ENCODE results near the gene SFMBT2. TPM values are rescaled to one million over a fixed set of nuclear protein-coding genes. Genes with fewer than 3 reads are reported as not detected.

Gene SFMBT2
- total RNA-seq, 1 experiment from 2014 or later = 1.3 TPM

GRCh38 chr10:7317786-7318446 lies 92.9 kb downstream of the SFMBT2 start:
- DNase-seq (ENCODE audit: low read depth, low spot score) (no peak), ATAC-seq (no peak)
- H3K4me1 ChIP-seq (ENCODE audit: control insufficient read depth, insufficient read depth, low read length) = no peaks in the 10 kb centered on the region; the same call in 1 of the 2 replicates
- BruUV-seq (replicated peaks) = no TSS peak
- no peaks in the 10 kb centered on the region for H3K36me3 ChIP-seq (ENCODE audit: control insufficient read depth, insufficient read depth, low read length)
- no peak overlapping the region for H3K27ac ChIP-seq (ENCODE audit: low read length)
- POLR2A ChIA-PET = no interaction called here
- H3K9me3 ChIP-seq (ENCODE audit: control insufficient read depth, insufficient read depth, low read depth, low read length) = no peaks in the 10 kb centered on the region
- TF ChIP-seq SIN3A (IDR thresholded peaks at IDR 0.05; ENCODE audit: borderline replicate concordance, insufficient read depth, low read depth, low read length) (no peak), TCF7L2 (IDR thresholded peaks at IDR 0.05; ENCODE audit: low read depth, low read length) (no peak), REST (IDR thresholded peaks at IDR 0.05; ENCODE audit: insufficient read depth in 1 of 2, low read depth in 2 of 2, low read length in 1 of 2) (no peak), POLR2AphosphoS5 (IDR thresholded peaks at IDR 0.05; ENCODE audit: low read depth, low read length) (no peak)
- TF ChIP-seq, protein P1, sequence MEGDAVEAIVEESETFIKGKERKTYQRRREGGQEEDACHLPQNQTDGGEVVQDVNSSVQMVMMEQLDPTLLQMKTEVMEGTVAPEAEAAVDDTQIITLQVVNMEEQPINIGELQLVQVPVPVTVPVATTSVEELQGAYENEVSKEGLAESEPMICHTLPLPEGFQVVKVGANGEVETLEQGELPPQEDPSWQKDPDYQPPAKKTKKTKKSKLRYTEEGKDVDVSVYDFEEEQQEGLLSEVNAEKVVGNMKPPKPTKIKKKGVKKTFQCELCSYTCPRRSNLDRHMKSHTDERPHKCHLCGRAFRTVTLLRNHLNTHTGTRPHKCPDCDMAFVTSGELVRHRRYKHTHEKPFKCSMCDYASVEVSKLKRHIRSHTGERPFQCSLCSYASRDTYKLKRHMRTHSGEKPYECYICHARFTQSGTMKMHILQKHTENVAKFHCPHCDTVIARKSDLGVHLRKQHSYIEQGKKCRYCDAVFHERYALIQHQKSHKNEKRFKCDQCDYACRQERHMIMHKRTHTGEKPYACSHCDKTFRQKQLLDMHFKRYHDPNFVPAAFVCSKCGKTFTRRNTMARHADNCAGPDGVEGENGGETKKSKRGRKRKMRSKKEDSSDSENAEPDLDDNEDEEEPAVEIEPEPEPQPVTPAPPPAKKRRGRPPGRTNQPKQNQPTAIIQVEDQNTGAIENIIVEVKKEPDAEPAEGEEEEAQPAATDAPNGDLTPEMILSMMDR (IDR thresholded peaks at IDR 0.05) = no peak
- H3K27me3 ChIP-seq (ENCODE audit: control insufficient read depth, insufficient read depth, low read length) = no peaks in the 10 kb centered on the region
- intact Hi-C loops (cut with micrococcal nuclease; ENCODE audit: unreplicated experiment) = no loop called here
- CTCF ChIA-PET = no interaction called here
- H3K4me3 ChIP-seq (ENCODE audit: low read depth in 2 of 2, low read length in 2 of 2) = no peak overlapping the region
- in situ Hi-C loops (cut with HindIII; ENCODE audit: low pct_unique_long_range_greater_than_20kb, low sequenced_read_pairs) = no loop called here

DNA sequence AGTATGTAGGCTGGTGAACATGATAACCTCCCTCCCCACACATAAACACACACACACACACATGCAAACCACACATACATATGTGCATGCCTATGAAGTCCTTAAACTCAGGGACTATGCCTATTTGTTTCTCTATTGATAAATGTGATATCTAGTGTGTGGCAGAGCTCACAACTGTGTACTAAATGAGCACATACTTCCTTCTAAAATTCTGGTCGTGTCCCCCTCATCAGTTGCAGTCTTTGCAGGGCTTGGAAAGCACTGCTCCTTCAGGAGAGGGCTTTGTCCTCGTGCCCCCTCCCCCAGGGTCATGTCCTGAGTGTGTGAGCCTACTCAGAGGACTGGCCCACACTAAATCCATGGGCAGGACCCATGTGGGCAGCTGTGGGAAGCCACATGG lies 94.0 kb downstream of the SFMBT2 start:
- BruUV-seq (replicated peaks) = no TSS peak
- ChIA-PET CTCF (no interaction called here), POLR2A (no interaction called here)
- ATAC-seq (no peak), DNase-seq (ENCODE audit: low read depth, low spot score) (no peak)
- H3K27ac ChIP-seq (ENCODE audit: low read length) = no peak overlapping the region
- intact Hi-C loops (cut with micrococcal nuclease; ENCODE audit: unreplicated experiment) = no loop called here
- no peaks in the 10 kb centered on the region for H3K9me3 ChIP-seq (ENCODE audit: control insufficient read depth, insufficient read depth, low read depth, low read length)
- H3K36me3 ChIP-seq (ENCODE audit: control insufficient read depth, insufficient read depth, low read length) = no peaks in the 10 kb centered on the region
- no peak overlapping the region for H3K4me3 ChIP-seq (ENCODE audit: low read depth in 2 of 2, low read length in 2 of 2)
- H3K4me1 ChIP-seq (ENCODE audit: control insufficient read depth, insufficient read depth, low read length) = no peaks in the 10 kb centered on the region; the same call in 1 of the 2 replicates
- TF ChIP-seq, protein P1 (IDR thresholded peaks at IDR 0.05) = no peak
- TF ChIP-seq POLR2AphosphoS5 (IDR thresholded peaks at IDR 0.05; ENCODE audit: low read depth, low read length) (no peak), SIN3A (IDR thresholded peaks at IDR 0.05; ENCODE audit: borderline replicate concordance, insufficient read depth, low read depth, low read length) (no peak), REST (IDR thresholded peaks at IDR 0.05; ENCODE audit: insufficient read depth in 1 of 2, low read depth in 2 of 2, low read length in 1 of 2) (no peak), TCF7L2 (IDR thresholded peaks at IDR 0.05; ENCODE audit: low read depth, low read length) (no peak)
- in situ Hi-C loops (cut with HindIII; ENCODE audit: low pct_unique_long_range_greater_than_20kb, low sequenced_read_pairs) = no loop called here
- H3K27me3 ChIP-seq (ENCODE audit: control insufficient read depth, insufficient read depth, low read length) = no peaks in the 10 kb centered on the region

Data from Panc1 (cell line).